Activated naive CD8-positive, alpha-beta T cell treated with anti-CD3 and anti-CD28 coated beads, Interleukin-2, amount 50 U/mL, for 16 hours (primary cell): Measurements from ENCODE around the gene ZFYVE21.

Experiments
- DNase-seq: peaks from one replicate; pipeline ENCODE4 v3.0.0-alpha.2; 2020; ENCODE audit warnings: low read depth, low spot score

The ZFYVE21 gene

GRCh38 chr14:103692159-103692558 lies 23.5 kb upstream of the ZFYVE21 start:
- DNase-seq = no peak

GRCh38 chr14:103692871-103693270 lies 22.7 kb upstream of the ZFYVE21 start:
- no peak for DNase-seq

- no peak for DNase-seq
Measured at GRCh38 chr14:103693515-103693914, 22.1 kb upstream of the ZFYVE21 start.

GRCh38 chr14:103694572-103695026 lies 21.0 kb upstream of the ZFYVE21 start:
- DNase-seq = no peak

GRCh38 chr14:103695296-103696069 lies 20.1 kb upstream of the ZFYVE21 start:
- no peak for DNase-seq

GRCh38 chr14:103696070-103696402 lies 19.6 kb upstream of the ZFYVE21 start:
- no peak for DNase-seq

- DNase-seq = no peak
Measured at GRCh38 chr14:103696466-103697071, 19.0 kb upstream of the ZFYVE21 start.

GRCh38 chr14:103697206-103697602 lies 18.4 kb upstream of the ZFYVE21 start:
- no peak for DNase-seq

GRCh38 chr14:103697603-103698379 lies 17.8 kb upstream of the ZFYVE21 start:
- DNase-seq = no peak

- DNase-seq = no peak
Measured at GRCh38 chr14:103698380-103699260, 17.0 kb upstream of the ZFYVE21 start.

GRCh38 chr14:103699261-103699661 lies 16.3 kb upstream of the ZFYVE21 start:
- no peak for DNase-seq

GRCh38 chr14:103699901-103700752 lies 15.5 kb upstream of the ZFYVE21 start:
- DNase-seq = no peak

GRCh38 chr14:103700753-103701490 lies 14.7 kb upstream of the ZFYVE21 start:
- no peak for DNase-seq

GRCh38 chr14:103702095-103702494 lies 13.5 kb upstream of the ZFYVE21 start:
- no peak for DNase-seq

GRCh38 chr14:103702497-103703432 lies 12.8 kb upstream of the ZFYVE21 start:
- no peak for DNase-seq

- no peak for DNase-seq
Measured at GRCh38 chr14:103703433-103704385, 11.9 kb upstream of the ZFYVE21 start.

GRCh38 chr14:103704708-103705107 lies 10.9 kb upstream of the ZFYVE21 start:
- DNase-seq = no peak

- DNase-seq = no peak
Measured at GRCh38 chr14:103705118-103705503, 10.5 kb upstream of the ZFYVE21 start.
